Right cardiac atrium (tissue), 5 donors: ENCODE results near the gene CHRDL2. TPM values are rescaled to one million over a fixed set of nuclear protein-coding genes. Genes with fewer than 3 reads are reported as not detected.

ENCODE experiments used
- ATAC-seq, 2 donors: fragments of 200-7000 bp; cut with Tn5 transposase; one replicate each; pipeline versions ENCODE4 v1.8.0 to v1.9.1; 2020; ENCODE audit warnings: moderate library complexity in 2 of 2, mild to moderate bottlenecking in 1 of 2
- DNase-seq, 3 donors: peaks; one replicate each; pipeline ENCODE4 v3.0.0-alpha.2; 2020
- H3K27ac ChIP-seq: one replicate; pipeline ENCODE4 v1.5.1; 2013; ENCODE audit warnings: mild to moderate bottlenecking, low read length, control low read depth, moderate library complexity
- H3K27me3 ChIP-seq: one replicate; pipeline ENCODE4 v1.6.1; 2013; ENCODE audit not compliant: control insufficient read depth, insufficient read depth
- H3K4me1 ChIP-seq: one replicate; pipeline ENCODE4 v1.6.1; 2013; ENCODE audit warnings: low read length; ENCODE audit not compliant: control insufficient read depth, insufficient read depth
- H3K4me3 ChIP-seq: one replicate; pipeline ENCODE4 v1.5.1; 2013; ENCODE audit warnings: low read length, control low read depth
- H3K9me3 ChIP-seq: one replicate; pipeline ENCODE4 v1.6.1; 2013; ENCODE audit warnings: low read length; ENCODE audit not compliant: control insufficient read depth
- WGBS: extraction: QIAGEN DNeasy Blood & Tissue Kit; methylation state at CpG from one replicate; pipeline ENCODE4 v1.1.7; 2013; 5-methylcytosine and 5-hydroxymethylcytosine counted together
- intact Hi-C, 4 donors: fragments of 100-400 bp; cut with DNase I; formaldehyde crosslinking; loops; one replicate each; pipeline versions ENCODE4 v1.11.0 to v1.14.0; 2022 to 2023
- polyA plus RNA-seq: library from polyadenylated mRNA; stranded (reverse); fragments of 200-250 nt; gene quantifications from one replicate; pipeline ENCODE4 v1.2.3, GENCODE V29; 2013
- total RNA-seq, 4 donors: library from RNA; stranded (reverse); fragmentation: NEBNext Ultra II Directional; extraction: Animal tissue kit (Norgen Biotek cat#: 25700); gene quantifications; one replicate each; pipeline ENCODE4 v1.2.1, GENCODE V29; 2021
- donor health status: healthy with polysubstance abuse.
- donor health status: DM: no; HTN: yes; CAD: no.
- donor health status: DM: no; HTN: no; CAD: no.
- donor health status: DM: no; HTN: yes; CAD: no; lungs with severe emphysema.
- donor health status: DM: yes; HTN: yes; CAD: no.

CHRDL2 gene
- total and polyA plus RNA-seq, 5 donors: 0.97 to 11.8 (median 3.1) TPM

DNA sequence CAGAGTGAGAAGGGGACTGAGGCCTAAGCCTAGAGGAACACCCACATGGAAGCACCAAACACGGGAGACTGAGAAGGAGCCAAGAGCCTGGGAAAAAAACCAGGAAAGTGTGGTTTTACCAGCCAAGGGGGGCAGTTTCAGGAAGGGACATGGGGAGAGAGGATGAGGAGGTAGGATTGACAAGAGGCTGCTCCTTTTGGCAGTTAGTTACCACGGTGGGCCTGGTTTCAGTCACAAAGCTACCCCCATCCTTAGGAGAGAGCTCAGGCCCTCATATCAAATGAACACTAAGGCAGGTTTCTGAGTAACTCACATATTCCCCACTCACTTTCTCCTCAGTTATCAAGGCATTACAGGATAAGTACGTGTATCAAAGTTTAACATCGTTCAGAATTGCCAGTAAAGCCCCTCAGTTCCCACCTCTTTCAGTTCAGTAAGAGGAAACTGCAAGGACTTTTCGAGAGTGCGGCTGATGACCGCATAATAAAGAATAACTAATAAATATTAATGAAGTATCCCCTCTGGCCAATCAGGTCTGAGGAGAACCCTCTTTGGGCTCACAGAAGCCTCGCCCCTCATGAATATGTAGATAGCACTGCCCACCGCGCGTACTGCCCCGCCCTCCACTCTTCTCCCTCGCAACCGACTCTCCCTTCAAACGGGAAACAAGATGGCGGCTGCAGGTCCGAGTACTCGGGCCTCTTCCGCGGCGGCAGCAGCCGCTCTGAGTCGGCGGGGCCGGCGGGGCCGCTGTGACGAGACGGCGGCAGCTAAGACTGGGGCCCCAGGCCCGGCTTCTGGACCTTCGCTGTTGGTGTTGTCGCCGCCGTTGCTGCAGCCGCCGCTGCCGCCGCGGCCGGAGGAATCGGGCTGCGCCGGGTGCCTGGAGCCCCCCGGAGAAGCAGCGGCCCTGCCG lies 17.2 kb upstream of the CHRDL2 start, which contains the start of gene RNF169:
RNF169 (plus strand) TSS at position 639 of the 916 bp plus-strand sequence; CDS start at position 671, 32 bp downstream.
- H3K9me3 ChIP-seq: no peaks in the 10 kb centered on the region
- peak within 1 kb of the TSS; percentile 97 for H3K4me3 ChIP-seq
- DNase-seq (peak; percentile 95 to 98 (median 97)), ATAC-seq (peak; percentile 100)
- H3K27ac ChIP-seq: peak within 1 kb of the TSS; percentile 94
- 1% methylated on average over 47 of the region's 47 CpGs for WGBS
- H3K4me1 ChIP-seq: peaks cover 7% of the 10 kb centered on the region
- intact Hi-C loops: loop anchor here in 1 of 4 donors (10.0 kb wide), 1 partner anchor 254 kb away; the partner anchor contains the start of gene LIPT2
- H3K27me3 ChIP-seq: no peaks in the 10 kb centered on the region

GRCh38 chr11:74746868-74747267 lies 15.6 kb upstream of the CHRDL2 start:
- intact Hi-C loops: loop anchor here in 1 of 4 donors (10.0 kb wide), 1 partner anchor 252 kb away; the partner anchor contains the start of gene LIPT2
- ATAC-seq (no peak), DNase-seq (no peak)
- 98% methylated on average over 3 of the region's 3 CpGs for WGBS
- Histone ChIP-seq H3K4me1 (peaks cover 7% of the 10 kb centered on the region), H3K27me3 (no peaks in the 10 kb centered on the region), H3K4me3 (no peak overlapping the region), H3K27ac (no peak overlapping the region), H3K9me3 (no peaks in the 10 kb centered on the region)

DNA sequence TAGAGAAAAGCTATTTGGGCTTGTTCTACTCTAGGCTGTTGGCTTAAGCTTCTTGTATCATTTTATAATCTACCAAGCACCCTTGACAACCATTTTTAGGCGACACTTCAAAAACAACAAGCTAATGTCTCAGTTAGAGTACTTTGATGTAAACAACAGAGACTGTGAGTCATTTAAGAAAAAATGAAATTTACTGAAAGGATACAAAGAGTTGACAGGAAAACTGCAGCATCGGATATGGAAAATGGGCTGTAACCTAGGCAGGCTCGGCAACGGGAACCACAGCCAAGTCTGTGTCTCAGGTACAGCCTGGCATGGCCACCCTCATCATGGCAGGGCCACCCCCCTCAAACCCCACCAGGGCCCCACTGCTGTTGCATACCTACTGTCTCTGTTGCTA lies 13.1 kb upstream of the CHRDL2 start:
- peaks cover 7% of the 10 kb centered on the region for H3K4me1 ChIP-seq
- H3K4me3 ChIP-seq: no peak overlapping the region
- H3K9me3 ChIP-seq: no peaks in the 10 kb centered on the region
- intact Hi-C loops: loop anchor here in 1 of 4 donors (10.0 kb wide), 1 partner anchor 249 kb away; the partner anchor contains the start of gene LIPT2
- no peak overlapping the region for H3K27ac ChIP-seq
- ATAC-seq (no peak), DNase-seq (no peak)
- H3K27me3 ChIP-seq: no peaks in the 10 kb centered on the region
- WGBS: 81% methylated on average over 4 of the region's 4 CpGs

DNA sequence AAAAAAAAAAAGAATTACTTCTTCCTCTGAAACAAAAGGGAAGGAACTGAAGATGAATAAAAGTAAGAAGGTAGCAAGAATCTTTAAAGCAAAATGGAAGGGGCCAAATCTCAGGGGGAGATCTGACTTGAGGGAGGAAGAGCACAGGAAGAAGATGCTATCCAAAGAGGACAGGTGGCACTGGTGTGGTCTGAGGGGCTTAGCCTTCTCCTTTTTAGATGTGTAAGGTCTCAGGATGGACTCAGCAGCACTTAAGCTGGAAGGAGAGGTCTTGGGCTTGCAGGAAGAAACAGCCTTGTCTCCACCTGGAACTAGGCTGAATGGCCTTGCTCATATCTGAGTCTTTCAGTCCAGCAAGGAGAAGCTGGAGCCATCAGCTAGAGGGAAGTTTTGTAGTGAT lies 12.4 kb upstream of the CHRDL2 start:
- intact Hi-C loops: loop anchor here in 1 of 4 donors (10.0 kb wide), 1 partner anchor 249 kb away; the partner anchor contains the start of gene LIPT2
- Histone ChIP-seq H3K9me3 (no peaks in the 10 kb centered on the region), H3K4me1 (peaks cover 7% of the 10 kb centered on the region), H3K27ac (no peak overlapping the region), H3K4me3 (no peak overlapping the region), H3K27me3 (no peaks in the 10 kb centered on the region)
- ATAC-seq: no peak
- no peak for DNase-seq

GRCh38 chr11:74742070-74742469 lies 10.8 kb upstream of the CHRDL2 start:
- Histone ChIP-seq H3K4me1 (no peaks in the 10 kb centered on the region), H3K4me3 (no peak overlapping the region), H3K27me3 (no peaks in the 10 kb centered on the region), H3K9me3 (no peaks in the 10 kb centered on the region), H3K27ac (no peak overlapping the region)
- no peak for ATAC-seq
- intact Hi-C loops: loop anchor here in 1 of 4 donors (10.0 kb wide), 1 partner anchor 247 kb away; the partner anchor contains the start of gene LIPT2
- 79% methylated on average over 4 of the region's 4 CpGs for WGBS
- DNase-seq: no peak

- H3K27me3 ChIP-seq: no peaks in the 10 kb centered on the region
- H3K27ac ChIP-seq: no peak overlapping the region
- DNase-seq (peak; percentile 39 to 78 (median 68)), ATAC-seq (peak; percentile 88 to 90)
- H3K9me3 ChIP-seq: no peaks in the 10 kb centered on the region
- H3K4me1 ChIP-seq: no peaks in the 10 kb centered on the region
- intact Hi-C loops: loop anchor here in 2 of 4 donors (10.0 kb wide), 2 partner anchors 105 to 245 kb away; partner anchors contain the start of gene LIPT2 (in 1 of the 2)
- H3K4me3 ChIP-seq: no peak overlapping the region
- WGBS: 25% methylated on average over 8 of the region's 8 CpGs
Measured at GRCh38 chr11:74739546-74740270, 8.5 kb upstream of the CHRDL2 start.

GRCh38 chr11:74736031-74736430 lies 4.8 kb upstream of the CHRDL2 start:
- Histone ChIP-seq H3K4me3 (no peak overlapping the region), H3K4me1 (no peaks in the 10 kb centered on the region), H3K9me3 (no peaks in the 10 kb centered on the region), H3K27ac (no peak overlapping the region), H3K27me3 (no peaks in the 10 kb centered on the region)
- no peak for DNase-seq
- 94% methylated on average over 2 of the region's 2 CpGs for WGBS
- intact Hi-C loops: loop anchor here in 1 of 4 donors (10.0 kb wide), 1 partner anchor 101 kb away; no protein-coding TSS in a partner anchor
- no peak for ATAC-seq

DNA sequence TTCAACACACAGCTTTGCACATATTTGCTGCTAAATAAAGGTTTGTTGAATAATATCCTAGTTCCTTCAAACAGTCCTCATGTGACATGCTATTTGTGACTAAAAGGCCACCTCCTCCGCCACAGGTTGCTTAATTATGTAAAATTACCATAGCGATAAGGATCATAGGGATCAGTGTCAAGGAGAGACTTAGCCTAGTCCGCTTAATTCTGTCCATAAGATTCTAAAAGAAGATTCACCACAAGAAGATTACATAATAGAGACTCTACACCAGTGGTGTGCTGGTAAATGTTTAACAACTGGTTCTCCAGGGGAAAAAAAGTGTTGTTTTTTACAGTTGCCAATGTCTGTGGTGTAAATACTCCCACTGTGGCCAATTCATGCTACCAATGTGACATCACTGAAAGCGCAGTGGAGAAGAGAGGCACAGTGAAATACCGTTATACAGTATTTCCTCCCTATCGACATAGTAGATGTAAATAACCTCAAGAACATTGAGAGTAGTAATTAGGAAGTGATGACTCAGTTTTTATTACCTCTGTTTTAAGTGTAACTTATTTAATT lies 4.2 kb upstream of the CHRDL2 start:
- WGBS: 82% methylated on average over 6 of the region's 6 CpGs
- ATAC-seq (no peak), DNase-seq (no peak)
- H3K4me1 ChIP-seq: no peaks in the 10 kb centered on the region
- H3K27me3 ChIP-seq: no peaks in the 10 kb centered on the region
- H3K4me3 ChIP-seq: no peak overlapping the region
- no peak overlapping the region for H3K27ac ChIP-seq
- intact Hi-C loops: loop anchor here in 1 of 4 donors (10.0 kb wide), 1 partner anchor 101 kb away; no protein-coding TSS in a partner anchor
- H3K9me3 ChIP-seq: no peaks in the 10 kb centered on the region

DNA sequence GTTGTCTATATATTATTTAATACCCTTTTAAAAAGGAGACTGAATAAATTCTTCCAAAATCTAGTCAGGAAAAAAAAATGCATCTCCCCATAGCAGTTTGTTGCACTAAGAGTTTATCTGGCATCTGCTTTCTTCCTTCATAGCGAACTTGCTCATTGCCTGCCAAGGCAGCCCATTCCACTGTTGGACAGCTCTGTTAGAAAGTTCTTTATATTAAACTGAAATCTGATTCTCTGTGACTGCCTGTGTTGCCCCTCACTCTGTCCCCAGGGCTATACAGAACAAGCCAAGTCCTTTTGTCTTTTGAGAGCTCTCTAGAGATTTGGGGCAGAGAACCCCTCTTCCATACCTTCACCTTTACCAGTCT lies 3.3 kb upstream of the CHRDL2 start:
- DNase-seq (no peak), ATAC-seq (no peak)
- WGBS: 39% methylated on average over 1 of the region's 1 CpG
- H3K27me3 ChIP-seq: no peaks in the 10 kb centered on the region
- no peaks in the 10 kb centered on the region for H3K9me3 ChIP-seq
- no peak overlapping the region for H3K4me3 ChIP-seq
- intact Hi-C loops: loop anchor here in 1 of 4 donors (10.0 kb wide), 1 partner anchor 100 kb away; no protein-coding TSS in a partner anchor
- H3K27ac ChIP-seq: no peak overlapping the region
- no peaks in the 10 kb centered on the region for H3K4me1 ChIP-seq

DNA sequence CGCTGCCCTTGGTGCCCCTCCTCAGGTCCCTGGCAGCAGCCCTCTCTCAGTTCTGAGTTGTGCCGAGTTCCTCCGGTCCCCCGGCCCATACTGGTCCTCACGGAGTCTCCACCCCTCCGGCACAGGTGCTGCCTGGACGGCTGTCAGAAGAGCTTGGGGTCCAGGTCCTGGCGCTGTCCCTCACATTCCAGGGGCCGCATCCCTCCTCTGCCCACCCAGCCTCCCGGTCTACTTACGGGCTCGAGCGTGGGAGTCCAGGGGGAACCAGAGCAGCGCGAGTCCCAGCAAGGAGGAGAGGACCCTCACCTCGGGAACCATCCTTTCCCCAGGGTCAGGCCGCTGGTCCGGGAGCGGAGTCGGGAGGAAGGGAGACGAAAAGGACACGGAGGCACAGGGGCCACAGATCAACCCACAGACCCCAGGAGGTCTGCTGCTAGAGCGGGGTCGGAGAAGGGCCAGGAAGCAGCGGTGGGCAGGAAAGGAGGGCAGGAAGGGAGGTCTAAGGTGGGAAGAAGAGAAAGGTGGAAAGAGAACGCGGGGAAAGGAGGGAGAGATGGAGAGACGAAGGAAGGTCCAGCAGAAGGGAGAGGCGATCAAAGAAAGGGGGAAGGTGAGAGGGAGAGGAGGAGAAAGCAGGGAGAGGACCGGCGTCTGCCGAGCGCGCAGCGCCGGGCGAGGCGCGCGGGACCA lies 510 bp downstream of the CHRDL2 start:
- Histone ChIP-seq H3K27ac (no peak overlapping the region), H3K27me3 (no peaks in the 10 kb centered on the region), H3K4me3 (peak overlapping the region; percentile 48), H3K9me3 (no peaks in the 10 kb centered on the region), H3K4me1 (no peaks in the 10 kb centered on the region)
- WGBS: 3% methylated on average over 40 of the region's 40 CpGs
- intact Hi-C loops: loop anchor here in 1 of 4 donors (10.0 kb wide), 1 partner anchor 96 kb away; no protein-coding TSS in a partner anchor
- DNase-seq (no peak), ATAC-seq (no peak)
